Smooth muscle cell of trachea (primary cell): ENCODE data around the gene MAGEB18. TPM values are rescaled to one million over a fixed set of nuclear protein-coding genes. Genes with fewer than 3 reads are reported as not detected.

Source experiments
- total RNA-seq: library from RNA; depleted of rRNA; stranded (reverse); fragments of >200 nt; gene quantifications from 2 replicates; pipeline ENCODE4 v1.2.1, GENCODE V29; 2014

Gene MAGEB18
- not detected in 2 replicates for total RNA-seq

GRCh38 chrX:26138274-26138673 lies at the start of gene MAGEB18:
TSS of gene MAGEB18 (plus strand) at chrX:26138343. CDS start at chrX:26138986, 643 bp downstream.

DNA sequence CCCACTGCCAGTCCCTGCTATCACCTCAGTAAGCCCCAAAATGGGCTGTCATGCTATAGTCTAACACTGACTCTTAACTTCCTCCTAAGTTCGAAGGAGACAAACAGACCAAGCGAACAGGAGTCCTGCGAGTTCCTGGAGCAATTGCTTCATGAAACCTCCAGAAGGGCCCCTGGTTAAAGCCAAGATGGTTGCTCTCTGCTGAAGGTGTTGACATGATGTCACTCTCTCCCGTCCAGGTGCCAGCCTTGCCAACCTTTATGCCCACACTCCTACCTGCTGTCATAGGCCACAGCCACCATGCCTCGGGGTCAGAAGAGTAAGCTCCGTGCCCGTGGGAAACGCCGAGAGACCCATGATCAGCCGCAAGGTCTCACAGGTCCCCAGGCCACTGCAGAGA lies 22.2 kb downstream of the MAGEB18 start, which contains the start of gene MAGEB6B:
TSS of gene MAGEB6B (plus strand) at position 301 of the 400 bp plus-strand sequence. CDS start at position 301, 0 bp downstream.

Other genes starting within 250 kb of the MAGEB18 start
- gene MAGEB6B, start 22.3 kb downstream of the MAGEB18 start, total RNA-seq = not detected in 2 replicates
- not detected in 2 replicates for gene MAGEB6, start 54.1 kb downstream of the MAGEB18 start, total RNA-seq
- not detected in 2 replicates for gene MAGEB5, start 77.8 kb downstream of the MAGEB18 start, total RNA-seq